ENCODE results near the gene PCDH1. TPM values are rescaled to one million over a fixed set of nuclear protein-coding genes. Genes with fewer than 3 reads are reported as not detected.

Gene PCDH1
- total RNA-seq, 1 donor: 0.43 TPM

- H3K4me3 ChIP-seq (ENCODE audit: low read depth, low read length): no peak overlapping the region
- no peak for TF ChIP-seq CTCF (IDR thresholded peaks at IDR 0.05; ENCODE audit: insufficient read depth, low read depth, low read length)
- DNase-seq (ENCODE audit: low read depth): no peak
Observed at GRCh38 chr5:141809380-141810096, 68.7 kb downstream of the PCDH1 start.

DNA sequence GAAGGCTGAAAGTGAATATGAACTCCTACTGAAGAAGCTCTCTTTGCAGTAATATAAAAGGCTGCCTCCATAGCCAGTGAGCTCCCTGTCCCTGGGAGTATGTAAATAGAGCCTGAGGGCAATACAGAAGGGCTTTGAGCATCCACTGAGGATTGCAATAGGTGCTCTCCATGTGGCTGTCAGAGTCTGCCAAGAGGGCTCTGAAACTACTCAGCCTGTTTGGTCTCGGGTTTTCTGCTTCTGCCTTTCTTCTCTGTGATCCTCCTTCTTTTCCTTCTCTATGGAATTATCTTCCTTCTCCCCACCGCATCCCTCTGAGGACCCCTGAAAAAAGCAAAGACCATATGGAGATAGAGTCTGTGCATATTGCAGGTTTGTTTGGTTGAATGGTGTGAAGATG lies 69.4 kb downstream of the PCDH1 start:
- no peak for DNase-seq (ENCODE audit: low read depth)
- TF ChIP-seq CTCF (IDR thresholded peaks at IDR 0.05; ENCODE audit: insufficient read depth, low read depth, low read length): no peak
- no peak overlapping the region for H3K4me3 ChIP-seq (ENCODE audit: low read depth, low read length)

DNA sequence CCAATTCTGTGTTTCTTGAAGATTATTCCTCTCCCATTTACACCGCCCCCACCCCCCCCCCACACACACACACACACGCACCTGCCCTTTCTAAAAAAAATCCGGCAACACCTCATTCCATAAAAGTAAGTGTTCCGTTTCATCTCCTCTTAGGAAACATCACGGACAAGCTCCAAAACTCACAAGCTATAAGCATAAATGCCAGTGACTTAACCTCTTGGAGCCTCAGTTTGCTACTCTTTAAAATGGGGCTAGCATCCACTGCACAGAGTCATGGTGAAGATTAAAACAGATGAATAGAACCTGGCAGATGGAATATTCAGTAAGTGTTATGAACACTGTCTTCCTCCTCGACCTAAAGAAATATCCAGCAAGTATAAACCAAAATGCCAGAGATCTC lies 70.5 kb downstream of the PCDH1 start:
- no peak for TF ChIP-seq CTCF (IDR thresholded peaks at IDR 0.05; ENCODE audit: insufficient read depth, low read depth, low read length)
- no peak overlapping the region for H3K4me3 ChIP-seq (ENCODE audit: low read depth, low read length)
- no peak for DNase-seq (ENCODE audit: low read depth)

GRCh38 chr5:141807329-141807728 lies 70.9 kb downstream of the PCDH1 start:
- DNase-seq (ENCODE audit: low read depth): no peak

GRCh38 chr5:141806626-141807025 lies 71.6 kb downstream of the PCDH1 start:
- TF ChIP-seq CTCF (IDR thresholded peaks at IDR 0.05; ENCODE audit: insufficient read depth, low read depth, low read length): no peak
- no peak overlapping the region for H3K4me3 ChIP-seq (ENCODE audit: low read depth, low read length)
- DNase-seq (ENCODE audit: low read depth): no peak

More at GRCh38 chr5:141807329-141807728, 70.9 kb downstream of the PCDH1 start:
- no peak for TF ChIP-seq CTCF (IDR thresholded peaks at IDR 0.05; ENCODE audit: insufficient read depth, low read depth, low read length)
- no peak overlapping the region for H3K4me3 ChIP-seq (ENCODE audit: low read depth, low read length)

DNA sequence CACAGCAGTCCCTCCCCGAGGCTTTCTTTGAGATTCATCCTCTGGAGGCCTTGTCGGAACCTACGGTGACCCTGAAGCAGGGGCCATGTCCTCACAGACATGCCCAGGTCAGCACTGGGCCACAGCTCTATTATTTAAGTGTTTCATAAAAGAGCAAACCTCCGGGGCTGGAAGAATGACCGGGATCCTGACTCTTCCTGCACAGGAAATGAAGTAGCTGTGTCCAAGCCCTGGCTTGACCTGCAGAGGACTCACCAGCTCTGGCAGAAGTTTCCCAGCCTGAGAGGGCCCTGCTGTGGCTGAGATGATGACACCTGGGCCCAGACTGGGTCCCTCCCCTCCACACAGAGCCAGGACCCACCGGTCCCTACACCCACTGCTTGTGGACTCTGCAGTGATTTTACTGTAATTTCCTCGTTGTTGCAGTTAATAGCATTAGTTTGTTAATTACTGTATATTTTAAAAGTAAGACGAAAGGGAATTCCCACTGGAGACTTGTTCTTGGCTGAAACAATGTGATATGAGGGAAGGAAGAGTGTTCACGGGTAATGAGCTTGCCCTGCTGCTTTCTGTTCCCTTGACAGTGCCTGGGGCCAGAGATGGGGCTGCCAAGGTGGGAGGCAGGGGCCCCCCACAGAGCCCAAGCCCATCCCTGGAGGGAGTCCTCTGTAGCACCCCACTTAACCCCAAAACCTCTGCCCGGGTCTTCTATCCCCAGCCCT lies 72.2 kb downstream of the PCDH1 start:
- DNase-seq (ENCODE audit: low read depth): no peak
- H3K4me3 ChIP-seq (ENCODE audit: low read depth, low read length): no peak overlapping the region

More for the DNA sequence above, 72.2 kb downstream of the PCDH1 start:
- TF ChIP-seq CTCF (IDR thresholded peaks at IDR 0.05; ENCODE audit: insufficient read depth, low read depth, low read length): no peak
